ENCODE measurements around the gene RAB11B.
"Not testable (repeated sequence)": the region's sequence is repeated elsewhere in the genome, so short reads cannot be mapped to it uniquely, and the experiment has no call there.

Gene RAB11B

DNA sequence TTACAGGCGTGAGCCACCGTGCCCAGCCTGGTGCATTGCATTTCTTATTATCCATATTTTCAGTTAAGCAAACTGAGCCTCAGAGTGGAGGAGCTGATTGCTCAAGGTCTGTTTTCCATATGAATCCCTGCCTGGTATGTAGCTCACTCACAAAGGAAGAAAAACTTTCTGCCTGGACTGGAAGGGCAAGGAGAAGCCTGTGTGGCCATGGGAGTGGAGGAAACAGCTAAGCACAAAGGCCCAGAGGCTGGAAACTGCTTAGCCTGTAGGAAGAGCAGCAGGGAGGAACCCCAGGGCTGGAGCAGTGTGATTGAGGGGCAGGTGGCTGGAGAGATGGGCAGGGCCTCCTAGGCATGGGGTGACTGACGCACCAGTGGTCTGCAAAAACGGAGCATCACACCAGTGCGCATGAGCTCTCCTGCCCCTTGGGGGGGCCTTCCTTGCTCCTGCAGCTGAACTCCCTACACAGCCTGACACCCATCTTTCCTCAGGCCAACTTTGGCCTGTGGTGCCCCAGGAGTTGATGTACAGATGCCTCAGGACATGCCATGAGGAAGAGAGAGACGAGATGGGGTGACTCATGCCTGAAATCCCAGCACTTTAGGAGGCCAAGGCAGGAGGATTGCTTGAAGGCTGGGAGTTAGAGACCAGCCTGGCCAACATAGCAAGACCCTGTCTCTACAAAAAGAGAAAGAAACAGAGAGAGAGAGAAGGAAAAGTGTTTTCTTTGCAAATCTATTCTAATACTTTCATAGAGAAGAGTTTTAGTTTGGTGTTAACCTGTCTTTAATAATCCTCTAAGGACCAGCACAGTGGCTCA, 51.8 kb downstream of the RAB11B start:
- no peak for DNase-seq

DNA sequence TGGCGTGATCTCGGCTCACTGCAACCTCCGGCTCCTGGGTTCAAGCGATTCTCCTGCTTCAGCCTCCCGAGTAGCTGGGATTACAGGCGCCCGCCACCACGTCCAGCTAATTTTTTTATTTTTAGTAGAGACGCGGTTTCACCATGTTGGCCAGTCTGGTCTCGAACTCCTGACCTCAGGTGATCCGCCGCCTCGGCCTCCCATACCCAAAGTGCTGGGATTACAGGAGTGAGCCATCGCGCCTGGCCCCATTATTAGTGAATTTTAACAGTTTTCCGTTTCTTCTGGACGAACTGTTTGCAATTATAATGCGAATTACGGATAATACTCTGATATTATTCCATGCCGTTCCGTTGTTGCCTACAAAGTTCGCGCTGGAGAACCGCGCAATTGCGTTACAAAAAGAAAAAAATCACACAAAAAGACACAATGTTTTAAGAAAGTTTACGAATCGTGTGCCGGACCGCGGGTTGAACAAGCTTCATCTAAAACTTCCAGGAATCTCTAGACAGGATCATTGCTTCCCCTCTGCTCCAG, 54.0 kb downstream of the RAB11B start:
- DNase-seq: not testable (repeated sequence)

DNA sequence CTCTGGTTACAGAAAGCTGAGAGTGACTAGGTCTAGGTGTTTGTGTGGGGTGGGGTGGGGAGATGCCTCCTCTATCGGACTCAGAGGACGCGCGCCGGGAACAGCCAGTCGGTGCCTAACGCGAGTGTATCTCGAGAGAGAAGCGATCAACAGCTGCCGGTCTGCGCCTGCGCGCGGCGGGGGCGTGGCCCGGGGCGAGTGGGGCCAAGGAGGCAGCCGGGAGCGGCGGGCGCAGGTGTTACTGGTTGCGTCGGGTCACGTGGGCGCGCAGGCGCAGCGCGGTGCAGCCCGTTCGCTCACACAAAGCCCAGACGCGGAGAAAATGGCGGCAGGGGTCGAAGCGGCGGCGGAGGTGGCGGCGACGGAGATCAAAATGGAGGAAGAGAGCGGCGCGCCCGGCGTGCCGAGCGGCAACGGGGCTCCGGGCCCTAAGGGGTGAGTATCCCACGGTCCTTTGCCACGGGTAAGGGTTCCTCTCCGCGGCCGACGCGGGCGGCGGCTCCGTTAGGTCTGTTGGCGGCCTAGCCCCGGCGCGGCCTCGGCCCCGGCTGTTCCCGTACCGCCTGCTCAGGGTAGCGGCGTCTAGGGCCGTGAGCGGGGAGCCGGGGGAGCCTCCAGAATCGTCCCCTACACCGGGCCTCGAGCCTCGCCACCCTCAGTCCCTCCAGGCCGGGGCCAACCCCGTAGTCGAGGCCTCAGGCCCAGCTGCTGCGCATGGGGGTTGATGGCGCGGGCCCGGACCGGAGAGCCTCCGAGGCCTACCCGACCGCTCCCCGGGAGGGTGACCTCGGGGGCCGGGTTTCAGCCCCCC, 54.7 kb downstream of the RAB11B start, which contains the start of gene HNRNPM:
HNRNPM (plus strand) TSS at position 299 of the 811 bp plus-strand sequence; CDS start at position 323, 24 bp downstream.
- DNase-seq: peak; percentile 99

DNA sequence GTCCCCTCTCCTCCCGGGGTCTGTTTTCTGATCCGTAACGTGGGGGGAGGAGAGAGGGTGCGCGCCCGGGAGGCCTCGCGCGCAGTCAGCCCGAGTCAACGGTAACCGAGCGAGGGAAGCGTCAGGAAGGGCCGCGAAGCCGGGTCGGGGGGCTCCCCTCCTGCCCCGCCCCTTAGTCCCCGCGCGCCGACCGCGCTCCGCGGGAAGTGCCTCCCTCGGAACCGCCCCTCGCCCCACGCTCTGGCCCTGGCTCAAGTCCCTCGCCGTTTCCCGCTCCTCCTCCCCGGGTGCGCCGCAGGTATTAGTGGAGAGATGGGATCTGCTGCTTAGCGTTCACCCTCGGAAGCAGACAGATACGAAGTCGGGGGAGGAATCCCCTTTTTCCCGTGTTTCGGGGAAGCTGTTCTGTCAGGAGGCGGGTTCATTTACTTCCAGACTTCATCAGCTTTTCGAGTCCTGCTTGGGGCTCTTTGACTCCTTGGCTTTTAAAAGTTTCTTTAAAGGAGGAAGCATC, 55.4 kb downstream of the RAB11B start:
- DNase-seq: peak; percentile 23

DNA sequence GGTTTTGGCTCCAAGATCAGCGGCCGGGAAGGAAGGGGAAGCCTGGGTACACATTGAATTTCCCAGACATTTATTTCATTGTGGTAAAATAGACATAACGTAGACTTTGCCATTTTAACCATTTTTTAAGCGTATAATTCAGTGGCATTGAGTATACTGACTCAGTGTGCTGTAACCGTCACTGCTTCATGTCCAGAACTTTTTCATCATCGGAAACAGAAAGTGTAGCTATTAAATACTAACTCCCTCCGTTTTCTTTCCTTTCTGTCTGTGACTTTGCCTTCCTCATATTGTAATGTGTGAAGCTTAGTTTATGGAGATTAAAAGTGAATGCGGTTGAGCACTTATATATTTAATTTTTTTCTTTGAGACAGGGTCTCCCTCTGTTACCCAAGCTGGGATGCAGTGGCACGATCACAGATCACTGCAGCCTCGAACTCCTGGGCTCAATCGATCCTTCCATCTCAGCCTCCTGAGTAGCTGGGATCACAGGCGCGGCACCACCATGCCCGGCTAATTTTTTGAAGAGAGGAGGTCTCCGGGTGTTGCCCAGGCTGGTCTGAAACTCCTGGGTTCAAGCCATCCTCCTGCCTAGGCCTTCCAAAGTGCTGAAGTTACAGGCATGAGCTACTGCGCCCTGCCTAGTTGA, 56.0 kb downstream of the RAB11B start:
- DNase-seq: no peak

DNA sequence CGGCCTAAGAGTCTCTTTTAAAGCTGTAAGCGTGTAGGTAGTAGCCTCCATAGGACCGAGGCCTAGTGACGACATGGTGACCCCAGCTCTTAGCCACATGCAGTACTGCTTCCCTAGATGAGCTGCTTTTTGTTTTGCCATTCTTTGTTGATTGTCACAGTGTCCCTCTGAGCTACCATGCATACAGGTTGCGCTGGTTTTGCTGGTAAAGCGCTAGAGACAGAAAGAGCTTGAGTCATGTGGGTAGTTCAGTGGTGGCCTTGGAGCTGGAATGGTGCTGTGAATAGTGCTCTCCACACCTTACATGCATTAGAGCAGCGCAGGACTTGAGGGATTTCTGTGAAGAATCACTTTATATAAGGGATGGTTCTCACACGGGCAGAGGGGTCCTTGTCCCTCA, 59.7 kb downstream of the RAB11B start:
- DNase-seq: no peak

DNA sequence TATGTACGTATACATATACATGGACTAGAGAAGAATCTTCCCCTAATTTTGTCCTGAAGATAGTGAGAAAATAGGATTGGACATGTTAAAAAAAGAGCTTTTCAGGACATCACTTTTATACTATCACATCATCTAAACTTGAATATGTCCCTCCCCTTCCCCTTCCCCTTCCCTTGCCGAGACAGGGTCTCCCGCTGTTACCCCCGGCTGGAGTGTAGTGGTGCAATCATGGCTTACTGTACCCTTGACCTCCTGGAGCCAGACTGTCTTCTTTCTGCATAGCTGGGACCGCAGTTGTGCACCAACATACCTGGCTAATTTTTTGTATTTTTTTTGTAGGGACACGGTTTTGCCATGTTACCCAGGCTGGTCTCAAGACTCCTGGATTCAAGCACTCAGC, 61.2 kb downstream of the RAB11B start:
- DNase-seq: no peak

DNA sequence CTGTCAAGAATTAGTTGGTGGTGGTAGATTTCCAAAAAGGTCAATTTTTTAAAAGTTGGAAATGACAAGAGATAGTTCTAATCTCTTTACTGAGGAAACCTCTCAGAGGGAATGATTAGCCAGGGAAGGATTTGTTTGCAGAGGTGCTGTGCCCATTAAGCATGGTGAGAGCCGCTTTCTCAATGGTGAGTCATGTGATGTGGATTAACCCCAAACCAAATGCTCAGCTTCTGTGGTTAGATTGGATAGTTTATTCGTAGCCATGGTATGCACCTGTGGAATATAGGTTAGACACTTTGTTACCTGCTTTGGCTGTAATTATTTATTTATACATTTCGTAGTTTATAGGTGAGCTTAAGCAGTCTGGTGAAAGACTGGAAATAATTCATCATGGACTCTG, 61.7 kb downstream of the RAB11B start:
- DNase-seq: no peak

DNA sequence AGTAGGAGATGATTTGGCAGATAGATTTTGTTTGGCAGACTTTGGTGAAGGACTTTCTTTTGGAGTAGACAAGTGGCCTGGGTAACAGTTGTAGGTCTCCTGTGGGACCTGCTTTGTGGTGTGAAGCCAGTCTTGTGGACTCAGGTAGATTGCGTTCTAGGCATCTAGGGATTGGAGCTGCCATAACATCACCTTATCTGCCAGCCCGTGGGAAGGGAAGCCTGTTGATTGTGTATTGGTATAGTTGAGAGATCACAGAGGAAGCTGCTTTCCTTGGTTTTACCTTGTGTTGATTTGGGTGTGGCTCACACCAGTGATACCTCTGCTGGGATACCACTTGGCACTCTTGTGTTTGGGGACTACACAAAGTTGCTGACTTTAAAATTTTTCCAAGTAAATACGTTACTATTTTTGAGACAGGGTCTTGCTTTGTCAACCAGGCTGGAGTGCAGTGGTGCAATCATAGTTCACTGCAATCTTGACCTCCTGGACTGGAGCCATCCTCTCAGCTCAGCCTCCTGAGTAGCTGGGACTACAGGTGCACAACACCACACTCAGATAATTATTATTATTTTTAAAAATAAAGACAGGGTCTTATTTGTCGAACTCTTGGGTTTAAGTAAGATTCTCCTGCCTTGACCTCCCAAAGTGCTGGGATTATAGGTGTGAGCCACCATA, 62.4 kb downstream of the RAB11B start:
- DNase-seq: no peak

DNA sequence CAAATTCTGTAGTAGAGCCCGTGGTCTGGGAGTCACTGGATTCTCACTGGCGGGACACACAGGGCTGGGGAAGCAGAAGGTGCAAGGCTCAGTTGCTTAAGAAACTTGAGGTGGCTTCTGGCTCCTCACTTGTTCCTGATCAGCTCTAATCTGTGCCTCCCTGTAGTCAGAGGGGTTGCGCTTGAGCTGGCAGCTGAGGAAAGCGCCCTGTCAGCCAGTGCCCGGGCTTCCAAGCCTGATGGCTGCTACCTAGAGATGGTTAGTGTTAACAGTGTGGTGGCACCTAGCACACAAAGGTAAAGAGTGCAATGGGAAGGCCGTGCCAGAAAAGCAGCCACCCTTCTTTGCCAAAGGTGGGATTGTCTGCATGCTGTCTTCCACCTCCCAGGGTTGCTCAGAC, 63.5 kb downstream of the RAB11B start:
- no peak for DNase-seq

All from stimulated activated naive CD4-positive, alpha-beta T cell treated with Interleukin-2 at 50 U/mL for 16 hours (primary cell).